Peyer's patch (tissue), 4 donors: ENCODE measurements around the gene ANG. TPM values are rescaled to one million over a fixed set of nuclear protein-coding genes. Genes with fewer than 3 reads are reported as not detected.

Experiments used
- DNase-seq, 3 donors: peaks; one replicate each; pipeline ENCODE4 v3.0.0-alpha.2; 2017 to 2019
- H3K27ac ChIP-seq, 4 donors: fragments of 200-600 bp; sonication (generic); one replicate each; pipeline ENCODE4 v1.5.1; 2016 to 2019
- H3K27me3 ChIP-seq, 2 donors: fragments of 200-600 bp; sonication (generic); one replicate each; pipeline ENCODE4 v1.5.1; 2019
- H3K36me3 ChIP-seq, 3 donors: fragments of 200-600 bp; sonication (generic); one replicate each; pipeline ENCODE4 v1.5.1; 2016 to 2019
- H3K4me1 ChIP-seq, 4 donors: fragments of 200-600 bp; sonication (generic); one replicate each; pipeline ENCODE4 v1.5.1; 2016 to 2019
- H3K4me3 ChIP-seq, 4 donors: fragments of 200-600 bp; sonication (generic); 1 replicate in 3 of 4; 2 replicates in 1 of 4; pipeline ENCODE4 v1.5.1; 2016 to 2019; ENCODE audit warnings: mild to moderate bottlenecking in 1 of 4
- H3K9me3 ChIP-seq, 4 donors: fragments of 200-600 bp; sonication (generic); one replicate each; pipeline ENCODE4 v1.5.1; 2016 to 2019; ENCODE audit warnings: mild to moderate bottlenecking in 1 of 4
- POLR2A ChIP-seq, 2 donors: fragments of 450-650 bp; IDR thresholded peaks; one replicate each; pipeline ENCODE4 v1.5.1; 2017; ENCODE audit warnings: antibody characterized with exemption in 2 of 2, mild to moderate bottlenecking in 2 of 2, moderate library complexity in 2 of 2
- total RNA-seq, 4 donors: library from RNA; depleted of rRNA; stranded (reverse); fragments of >200 nt; gene quantifications; one replicate each; pipeline ENCODE4 v1.1.0, GENCODE V29; 2016
- TF ChIP-seq, protein P1 (sequence below), 6 experiments: fragments of 450-650 bp in 4 of 6; fragments of 200-600 bp in 2 of 6; sonication (generic) in 1 of 6; IDR thresholded peaks; one replicate each; pipeline ENCODE4 v1.5.1; 2017 to 2019; ENCODE audit warnings: antibody characterized with exemption in 6 of 6, mild to moderate bottlenecking in 3 of 6, moderate library complexity in 1 of 6

Gene ANG
- total RNA-seq, 4 donors from 2014 or later, result 19.6 to 22.3 (median 20.0) TPM

DNA sequence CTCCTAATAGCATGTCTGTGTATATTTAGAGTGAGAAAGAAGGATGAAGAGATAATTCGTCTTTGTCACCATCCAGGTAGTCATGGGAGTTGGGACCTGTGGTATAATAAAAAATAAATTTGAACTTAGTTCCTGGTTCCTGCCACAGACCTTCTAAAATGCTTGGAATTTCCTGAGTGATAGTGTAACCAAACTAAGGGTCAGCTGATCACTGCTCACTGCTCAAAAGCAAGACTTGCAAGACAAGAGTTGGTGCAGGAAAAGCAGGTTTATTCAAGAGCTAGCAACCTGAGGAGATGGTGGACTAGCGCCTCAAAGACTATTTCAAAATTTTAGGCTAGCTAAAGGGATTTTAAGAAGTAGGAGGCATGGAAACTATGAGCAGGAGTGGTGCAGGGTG lies 19.1 kb downstream of the ANG start:
- DNase-seq, result no peak
- Histone ChIP-seq H3K4me3 (no peak overlapping the region), H3K27ac (no peak overlapping the region), H3K36me3 (no peaks in the 10 kb centered on the region), H3K27me3 (no peaks in the 10 kb centered on the region), H3K4me1 (no peaks in the 10 kb centered on the region), H3K9me3 (no peaks in the 10 kb centered on the region)
- no peak for TF ChIP-seq POLR2A (IDR thresholded peaks at IDR 0.05)
- TF ChIP-seq, protein P1, sequence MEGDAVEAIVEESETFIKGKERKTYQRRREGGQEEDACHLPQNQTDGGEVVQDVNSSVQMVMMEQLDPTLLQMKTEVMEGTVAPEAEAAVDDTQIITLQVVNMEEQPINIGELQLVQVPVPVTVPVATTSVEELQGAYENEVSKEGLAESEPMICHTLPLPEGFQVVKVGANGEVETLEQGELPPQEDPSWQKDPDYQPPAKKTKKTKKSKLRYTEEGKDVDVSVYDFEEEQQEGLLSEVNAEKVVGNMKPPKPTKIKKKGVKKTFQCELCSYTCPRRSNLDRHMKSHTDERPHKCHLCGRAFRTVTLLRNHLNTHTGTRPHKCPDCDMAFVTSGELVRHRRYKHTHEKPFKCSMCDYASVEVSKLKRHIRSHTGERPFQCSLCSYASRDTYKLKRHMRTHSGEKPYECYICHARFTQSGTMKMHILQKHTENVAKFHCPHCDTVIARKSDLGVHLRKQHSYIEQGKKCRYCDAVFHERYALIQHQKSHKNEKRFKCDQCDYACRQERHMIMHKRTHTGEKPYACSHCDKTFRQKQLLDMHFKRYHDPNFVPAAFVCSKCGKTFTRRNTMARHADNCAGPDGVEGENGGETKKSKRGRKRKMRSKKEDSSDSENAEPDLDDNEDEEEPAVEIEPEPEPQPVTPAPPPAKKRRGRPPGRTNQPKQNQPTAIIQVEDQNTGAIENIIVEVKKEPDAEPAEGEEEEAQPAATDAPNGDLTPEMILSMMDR (IDR thresholded peaks at IDR 0.05), result no peak

DNA sequence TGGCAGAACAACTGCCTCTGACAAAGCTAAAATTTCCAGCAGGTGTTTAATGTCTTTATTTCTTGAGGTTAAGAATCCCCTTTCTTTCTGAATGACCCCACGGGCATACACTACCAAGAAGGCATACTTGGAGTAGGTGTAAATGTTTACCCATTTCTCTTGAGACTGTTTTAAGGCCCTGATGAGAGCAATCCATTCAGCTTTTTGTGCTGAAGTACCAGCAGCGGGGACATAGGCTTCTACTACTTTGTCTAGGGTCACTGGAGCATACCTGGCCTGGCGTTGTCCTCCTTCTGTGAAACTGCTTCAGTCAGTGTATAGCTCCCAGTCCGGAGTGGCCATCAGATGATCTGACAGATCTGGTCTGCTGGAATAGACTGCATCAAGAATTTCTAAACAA lies 22.7 kb downstream of the ANG start:
- DNase-seq, result no peak
- Histone ChIP-seq H3K4me3 (no peak overlapping the region), H3K9me3 (no peaks in the 10 kb centered on the region), H3K36me3 (no peaks in the 10 kb centered on the region), H3K27ac (no peak overlapping the region), H3K4me1 (peaks cover 0 to 5% (median 0%) of the 10 kb centered on the region in 4 donors), H3K27me3 (no peaks in the 10 kb centered on the region)
- TF ChIP-seq, protein P1 (IDR thresholded peaks at IDR 0.05), result no peak
- no peak for TF ChIP-seq POLR2A (IDR thresholded peaks at IDR 0.05)

DNA sequence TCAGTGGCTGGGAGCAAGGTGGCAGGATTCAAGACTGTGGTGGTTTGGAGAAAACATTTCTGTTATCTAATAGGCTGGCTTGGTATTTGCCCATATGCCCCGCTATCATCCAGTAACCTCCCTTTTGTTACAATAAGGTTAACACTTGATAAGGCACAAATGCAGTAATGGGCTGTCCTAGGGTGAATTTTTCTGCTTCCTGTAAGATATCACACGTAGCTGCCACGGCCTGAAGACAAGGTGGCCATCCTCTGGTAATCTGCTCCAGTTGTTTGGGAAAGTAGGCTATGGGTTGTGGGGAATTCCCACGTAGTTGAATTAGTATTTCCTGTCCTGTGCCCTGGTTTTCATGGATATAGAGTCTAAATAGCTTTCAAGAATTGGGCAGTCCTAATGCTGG lies 23.1 kb downstream of the ANG start:
- H3K27ac ChIP-seq, result no peak overlapping the region
- H3K4me3 ChIP-seq, result no peak overlapping the region
- H3K4me1 ChIP-seq, result peaks cover 0 to 5% (median 0%) of the 10 kb centered on the region in 4 donors
- no peaks in the 10 kb centered on the region for H3K36me3 ChIP-seq
- TF ChIP-seq POLR2A (IDR thresholded peaks at IDR 0.05), result no peak
- TF ChIP-seq, protein P1 (IDR thresholded peaks at IDR 0.05), result no peak
- no peaks in the 10 kb centered on the region for H3K9me3 ChIP-seq
- H3K27me3 ChIP-seq, result no peaks in the 10 kb centered on the region
- no peak for DNase-seq

DNA sequence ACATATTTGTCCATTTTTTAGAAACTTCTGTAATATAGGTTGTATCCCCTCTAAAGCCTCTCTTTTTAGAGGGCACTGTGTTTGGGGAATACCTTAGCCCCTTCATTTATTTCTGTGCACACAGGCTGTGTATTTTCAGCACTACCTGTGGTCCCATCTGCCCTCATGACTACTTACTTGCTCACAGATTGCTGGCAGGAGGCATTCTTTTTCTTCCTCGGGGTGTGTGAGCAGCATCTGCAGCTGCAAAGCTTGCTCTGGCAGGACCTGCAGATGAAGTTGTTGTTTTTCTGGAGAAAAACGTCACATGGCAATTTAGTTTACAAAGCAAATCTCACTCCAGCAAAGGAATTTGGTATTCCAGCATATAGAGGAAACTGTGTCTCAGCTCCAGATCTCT lies 24.3 kb downstream of the ANG start:
- Histone ChIP-seq H3K36me3 (no peaks in the 10 kb centered on the region), H3K9me3 (no peaks in the 10 kb centered on the region), H3K4me3 (no peak overlapping the region), H3K27ac (peak overlapping the region in 1 of 4 donors; percentile 27), H3K27me3 (no peaks in the 10 kb centered on the region), H3K4me1 (peaks cover 0 to 5% (median 0%) of the 10 kb centered on the region in 4 donors)
- no peak for DNase-seq
- TF ChIP-seq POLR2A (IDR thresholded peaks at IDR 0.05), result no peak
- TF ChIP-seq, protein P1 (IDR thresholded peaks at IDR 0.05), result no peak

DNA sequence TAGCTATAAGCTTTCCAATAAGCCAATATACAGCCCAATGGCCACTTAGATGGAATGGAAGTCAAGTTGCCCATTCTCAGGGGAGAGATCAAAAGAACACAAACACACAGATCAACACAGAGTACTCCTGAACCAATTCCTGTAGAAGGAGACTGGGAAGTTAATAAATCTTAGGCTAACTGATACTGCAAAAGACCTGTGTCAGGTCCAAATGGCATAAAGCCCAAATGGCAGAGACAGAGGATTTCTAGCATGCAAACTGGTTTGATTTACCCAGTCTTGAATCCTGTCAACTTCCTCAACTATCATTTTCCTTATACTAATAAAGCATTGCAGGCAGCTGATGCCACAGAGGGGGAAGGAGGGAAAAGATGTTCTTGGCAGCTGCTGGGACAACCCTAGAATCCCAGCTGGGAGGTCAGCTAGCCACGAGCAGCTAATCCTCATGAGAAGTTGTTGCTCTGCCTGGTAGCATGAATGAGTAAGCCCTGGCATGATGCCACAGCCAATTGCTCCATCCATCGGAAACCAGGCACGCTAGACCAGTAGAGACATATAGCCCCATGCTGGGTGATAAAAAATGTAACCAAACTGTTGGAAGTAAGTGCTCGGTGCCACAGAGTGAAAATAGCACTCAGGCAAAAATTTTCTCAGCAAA lies 26.2 kb downstream of the ANG start:
- Histone ChIP-seq H3K4me3 (no peak overlapping the region), H3K27ac (peak overlapping the region; percentile 23 to 71 (median 55)), H3K4me1 (peaks cover 0 to 6% (median 2%) of the 10 kb centered on the region in 4 donors), H3K36me3 (no peaks in the 10 kb centered on the region), H3K27me3 (no peaks in the 10 kb centered on the region), H3K9me3 (no peaks in the 10 kb centered on the region)
- TF ChIP-seq, protein P1 (IDR thresholded peaks at IDR 0.05), result no peak
- TF ChIP-seq POLR2A (IDR thresholded peaks at IDR 0.05), result no peak
- peak in 2 of 3 donors; percentile 56 to 80 for DNase-seq
